Right ventricle myocardium superior (tissue), 1 donor: Measurements from ENCODE around the gene CACNA1G. TPM values are rescaled to one million over a fixed set of nuclear protein-coding genes. Genes with fewer than 3 reads are reported as not detected.

ENCODE experiments used
- ATAC-seq: fragments of 200-7000 bp; cut with Tn5 transposase; one replicate; pipeline ENCODE4 v1.9.1; 2020; ENCODE audit warnings: mild to moderate bottlenecking; ENCODE audit not compliant: poor library complexity
- DNase-seq: peaks from one replicate; pipeline ENCODE4 v3.0.0-alpha.2; 2020
- intact Hi-C: fragments of 100-400 bp; cut with DNase I; formaldehyde crosslinking; loops from one replicate; pipeline ENCODE4 v1.11.2; 2022
- total RNA-seq: library from RNA; stranded (reverse); fragmentation: NEBNext Ultra II Directional; extraction: Animal tissue kit (Norgen Biotek cat#: 25700); gene quantifications from one replicate; pipeline ENCODE4 v1.2.1, GENCODE V29; 2021
- donor health status: DM: no; HTN: yes; CAD: no; lungs with severe emphysema.

The CACNA1G gene
- total RNA-seq, 1 donor from 2014 or later, result 0.24 TPM

- intact Hi-C loops, result no loop called here
- no peak for DNase-seq
- no peak for ATAC-seq
Measured at GRCh38 chr17:50665838-50666237, 105.3 kb downstream of the CACNA1G start.

DNA sequence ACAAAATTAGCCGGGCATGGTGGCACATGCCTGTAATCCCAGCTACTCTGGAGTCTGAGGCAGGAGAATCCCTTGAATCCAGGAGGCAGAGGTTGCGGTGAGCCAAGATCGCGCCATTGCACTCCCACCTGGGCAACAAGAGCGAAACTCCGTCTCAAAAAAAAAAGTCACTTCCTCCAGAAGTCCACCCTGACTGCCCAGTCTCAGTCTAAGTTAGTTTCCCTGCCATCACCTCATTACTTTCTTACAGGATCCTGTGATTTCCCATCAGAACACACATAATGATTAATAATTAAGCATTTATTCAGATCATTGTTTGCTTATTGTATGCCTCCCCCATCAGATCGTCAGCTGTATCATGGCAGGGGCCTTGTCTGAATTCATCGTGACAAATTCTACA, 105.8 kb downstream of the CACNA1G start:
- ATAC-seq (no peak), DNase-seq (no peak)
- intact Hi-C loops, result no loop called here

DNA sequence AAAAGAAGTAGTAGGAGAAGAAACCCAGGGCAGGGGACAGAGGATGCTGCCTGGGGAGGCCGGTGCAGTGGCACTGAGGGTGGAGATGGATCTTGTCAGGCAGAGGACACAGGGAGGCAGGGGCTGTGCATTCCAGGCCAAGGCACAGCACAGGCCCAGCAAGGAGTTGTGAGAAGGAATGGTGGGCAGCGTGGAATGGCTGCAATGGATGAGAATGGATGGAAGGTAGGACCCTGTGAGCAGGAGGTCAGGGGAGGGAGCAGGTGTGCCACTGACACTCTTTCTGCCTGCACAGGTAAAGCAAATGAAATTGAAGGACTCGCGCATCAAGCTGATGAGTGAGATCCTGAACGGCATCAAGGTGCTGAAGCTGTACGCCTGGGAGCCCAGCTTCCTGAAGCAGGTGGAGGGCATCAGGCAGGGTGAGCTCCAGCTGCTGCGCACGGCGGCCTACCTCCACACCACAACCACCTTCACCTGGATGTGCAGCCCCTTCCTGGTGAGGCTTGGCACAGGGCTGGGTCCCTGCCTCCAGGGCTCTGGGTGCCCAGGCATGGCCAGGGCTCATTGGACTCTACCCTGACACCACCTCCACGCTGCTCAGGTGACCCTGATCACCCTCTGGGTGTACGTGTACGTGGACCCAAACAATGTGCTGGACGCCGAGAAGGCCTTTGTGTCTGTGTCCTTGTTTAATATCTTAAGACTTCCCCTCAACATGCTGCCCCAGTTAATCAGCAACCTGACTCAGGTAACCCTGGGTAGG, 106.9 kb downstream of the CACNA1G start:
- DNase-seq, result no peak
- no peak for ATAC-seq
- intact Hi-C loops, result no loop called here

DNA sequence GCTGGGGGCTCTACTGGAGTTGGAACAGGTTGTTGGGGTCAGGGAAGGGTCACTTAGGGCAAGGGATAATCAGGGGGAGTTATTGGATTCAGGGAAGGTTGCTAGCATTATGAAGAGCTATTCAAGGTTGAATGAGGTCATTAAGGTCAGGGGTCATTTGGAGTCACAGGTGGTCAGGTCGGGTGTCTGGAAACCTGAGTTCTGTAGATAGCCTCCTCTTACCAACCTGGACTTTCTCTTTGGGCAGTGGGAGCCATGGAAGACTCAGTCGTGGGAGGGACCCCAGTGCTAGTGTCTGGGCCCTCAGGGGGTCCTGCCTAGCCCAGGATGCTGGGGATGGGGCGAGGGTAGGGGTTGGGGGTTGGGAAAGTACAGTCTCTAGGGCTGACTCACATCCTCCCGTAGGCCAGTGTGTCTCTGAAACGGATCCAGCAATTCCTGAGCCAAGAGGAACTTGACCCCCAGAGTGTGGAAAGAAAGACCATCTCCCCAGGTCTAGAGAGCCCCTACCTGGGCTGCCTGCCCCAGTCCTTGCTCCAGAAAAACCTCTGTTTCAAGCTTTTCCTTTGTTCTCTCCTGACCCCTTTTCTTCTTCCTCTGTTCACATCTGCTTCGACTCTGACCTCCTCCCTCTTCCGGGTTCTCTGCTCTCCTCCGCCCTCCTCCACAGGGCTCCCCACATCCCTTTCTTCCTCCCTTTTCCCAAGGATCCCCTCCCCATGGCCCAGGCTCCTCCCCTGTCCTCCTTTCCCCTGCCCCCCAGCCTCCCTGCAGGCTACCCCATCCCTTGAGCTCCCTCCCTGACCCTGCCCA, 107.7 kb downstream of the CACNA1G start:
- no peak for ATAC-seq
- intact Hi-C loops, result no loop called here
- no peak for DNase-seq

GRCh38 chr17:50668838-50669581, 108.5 kb downstream of the CACNA1G start:
- ATAC-seq (no peak), DNase-seq (no peak)
- intact Hi-C loops, result no loop called here

- ATAC-seq (no peak), DNase-seq (no peak)
- intact Hi-C loops, result no loop called here
Measured at GRCh38 chr17:50672071-50672470, 111.6 kb downstream of the CACNA1G start.

- no peak for DNase-seq
Measured at GRCh38 chr17:50672831-50673551, 112.5 kb downstream of the CACNA1G start.

DNA sequence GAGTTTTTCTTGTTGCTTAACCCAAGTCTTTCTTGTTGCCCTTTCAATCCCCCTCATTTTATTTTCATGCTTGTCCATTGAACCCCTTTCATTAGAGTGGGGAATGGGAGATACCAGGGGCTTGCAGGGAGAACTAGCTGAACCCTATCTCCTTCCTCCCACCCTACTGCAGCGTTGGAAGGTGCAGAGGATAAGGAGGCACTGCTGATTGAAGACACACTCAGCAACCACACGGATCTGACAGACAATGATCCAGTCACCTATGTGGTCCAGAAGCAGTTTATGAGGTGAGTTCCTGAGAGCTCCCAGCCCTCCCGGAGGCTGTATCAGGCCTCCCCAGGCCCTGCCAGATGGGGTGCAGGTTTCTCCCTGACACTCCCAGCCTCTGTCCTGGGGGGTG, 114.7 kb downstream of the CACNA1G start:
- intact Hi-C loops, result no loop called here
- DNase-seq, result no peak
- peak; percentile 21 for ATAC-seq

More at GRCh38 chr17:50672831-50673551, 112.5 kb downstream of the CACNA1G start:
- peak; percentile 82 for ATAC-seq
- intact Hi-C loops, result no loop called here

GRCh38 chr17:50675627-50676026, 115.1 kb downstream of the CACNA1G start:
- no peak for DNase-seq
- peak; percentile 18 for ATAC-seq
- intact Hi-C loops, result no loop called here

DNA sequence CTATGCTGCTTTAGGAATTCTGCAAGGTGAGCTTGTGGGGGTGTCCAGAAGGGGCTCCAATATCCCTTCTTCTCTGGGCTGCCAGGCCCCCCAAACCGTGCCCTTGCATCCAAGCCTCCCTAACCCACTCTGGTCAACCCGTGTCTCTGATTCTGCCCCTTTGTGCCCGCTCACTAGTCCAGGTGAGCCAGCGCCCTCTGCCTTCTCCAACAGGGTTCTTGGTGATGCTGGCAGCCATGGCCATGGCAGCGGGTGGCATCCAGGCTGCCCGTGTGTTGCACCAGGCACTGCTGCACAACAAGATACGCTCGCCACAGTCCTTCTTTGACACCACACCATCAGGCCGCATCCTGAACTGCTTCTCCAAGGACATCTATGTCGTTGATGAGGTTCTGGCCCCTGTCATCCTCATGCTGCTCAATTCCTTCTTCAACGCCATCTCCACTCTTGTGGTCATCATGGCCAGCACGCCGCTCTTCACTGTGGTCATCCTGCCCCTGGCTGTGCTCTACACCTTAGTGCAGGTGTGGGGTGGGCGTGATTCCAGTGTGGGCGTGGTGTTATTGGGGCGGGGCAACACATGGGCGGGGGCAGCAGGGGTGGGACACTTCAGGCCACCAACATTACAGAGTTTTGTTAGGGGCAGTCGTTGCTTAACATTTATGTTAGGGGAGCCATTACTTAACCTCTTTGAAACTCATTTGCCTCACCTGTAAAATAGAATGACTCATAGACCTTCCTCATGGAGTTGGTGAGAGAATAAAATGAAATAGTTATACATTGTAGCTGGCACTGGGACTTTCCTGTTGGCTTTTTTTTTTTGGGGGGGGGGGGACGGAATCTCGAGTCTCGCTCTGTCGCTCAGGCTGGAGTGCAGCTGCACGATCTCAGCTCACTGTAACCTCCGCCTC, 115.8 kb downstream of the CACNA1G start:
- DNase-seq, result no peak
- no peak for ATAC-seq
- intact Hi-C loops, result no loop called here

Other genes with a start within 250 kb of the CACNA1G start
- 13.0 TPM for gene XYLT2, start 214.6 kb upstream of the CACNA1G start, total RNA-seq
- gene MRPL27, start 187.5 kb upstream of the CACNA1G start, total RNA-seq, result 78.6 TPM
- not detected for gene EME1, start 187.5 kb upstream of the CACNA1G start, total RNA-seq
- 20.3 TPM for gene LRRC59, start 163.2 kb upstream of the CACNA1G start, total RNA-seq
- 25.0 TPM for gene ACSF2, start 134.5 kb upstream of the CACNA1G start, total RNA-seq
- 0.27 TPM for gene CHAD, start 91.8 kb upstream of the CACNA1G start, total RNA-seq
- gene RSAD1, start 81.9 kb upstream of the CACNA1G start, total RNA-seq, result 49.7 TPM
- gene MYCBPAP, start 52.3 kb upstream of the CACNA1G start, total RNA-seq, result 0.43 TPM
- 17.7 TPM for gene EPN3, start 28.0 kb upstream of the CACNA1G start, total RNA-seq
- gene SPATA20, start 13.5 kb upstream of the CACNA1G start, total RNA-seq, result 58.2 TPM
- gene ABCC3, start 74.2 kb downstream of the CACNA1G start, total RNA-seq, result 0.43 TPM
- gene ANKRD40, start 147.2 kb downstream of the CACNA1G start, total RNA-seq, result 58.4 TPM
- 58.1 TPM for gene LUC7L3, start 158.9 kb downstream of the CACNA1G start, total RNA-seq
- not detected for gene ANKRD40CL, start 206.8 kb downstream of the CACNA1G start, total RNA-seq